Stimulated activated CD4-positive, alpha-beta T cell treated with anti-CD3 and anti-CD28 coated beads, Interleukin-2, amount 100 ng/mL, for 4 hours (primary cell): ENCODE results near the gene CPAMD8.
"Not testable (repeated sequence)": the region's sequence is repeated elsewhere in the genome, so short reads cannot be mapped to it uniquely, and the experiment has no call there.

Experiments
- DNase-seq: peaks from one replicate; pipeline ENCODE4 v3.0.0-alpha.2; 2020; ENCODE audit warnings: low read depth

The CPAMD8 gene

GRCh38 chr19:16874978-16875299, 151.7 kb downstream of the CPAMD8 start:
- not testable (repeated sequence) for DNase-seq

- no peak for DNase-seq
These were observed 152.2 kb downstream of the CPAMD8 start for GRCh38 chr19:16874250-16874977.

GRCh38 chr19:16873594-16873993, 153.0 kb downstream of the CPAMD8 start:
- DNase-seq: no peak

- DNase-seq: no peak
These were observed 153.9 kb downstream of the CPAMD8 start for GRCh38 chr19:16872728-16873127.

GRCh38 chr19:16871871-16872270, 154.7 kb downstream of the CPAMD8 start:
- no peak for DNase-seq

- no peak for DNase-seq
These were observed 157.2 kb downstream of the CPAMD8 start for GRCh38 chr19:16869331-16869972.

- DNase-seq: no peak
These were observed 158.0 kb downstream of the CPAMD8 start for GRCh38 chr19:16868423-16869130.

GRCh38 chr19:16867211-16867610, 159.4 kb downstream of the CPAMD8 start:
- no peak for DNase-seq

GRCh38 chr19:16862826-16863415, 163.7 kb downstream of the CPAMD8 start:
- no peak for DNase-seq

- DNase-seq: no peak
These were observed 164.8 kb downstream of the CPAMD8 start for GRCh38 chr19:16861834-16862233.

GRCh38 chr19:16861011-16861410, 165.6 kb downstream of the CPAMD8 start:
- no peak for DNase-seq

- no peak for DNase-seq
These were observed 166.5 kb downstream of the CPAMD8 start for GRCh38 chr19:16860118-16860517.

- no peak for DNase-seq
These were observed 167.0 kb downstream of the CPAMD8 start for GRCh38 chr19:16859626-16860025.

- no peak for DNase-seq
These were observed 170.5 kb downstream of the CPAMD8 start for GRCh38 chr19:16856091-16856490.

GRCh38 chr19:16853066-16853465, 173.5 kb downstream of the CPAMD8 start:
- no peak for DNase-seq

GRCh38 chr19:16851031-16851712, 175.4 kb downstream of the CPAMD8 start:
- DNase-seq: no peak

- no peak for DNase-seq
These were observed 176.5 kb downstream of the CPAMD8 start for GRCh38 chr19:16850133-16850532.

- no peak for DNase-seq
These were observed 177.4 kb downstream of the CPAMD8 start for GRCh38 chr19:16849168-16849567.

GRCh38 chr19:16847430-16847829, 179.2 kb downstream of the CPAMD8 start:
- DNase-seq: no peak

- no peak for DNase-seq
These were observed 179.7 kb downstream of the CPAMD8 start for GRCh38 chr19:16846901-16847300.
